ENCODE results near the gene ALDH5A1. TPM values are rescaled to one million over a fixed set of nuclear protein-coding genes. Genes with fewer than 3 reads are reported as not detected.
A peak's percentile ranks its signal among the peaks of the same experiment; 100 is the strongest.

The ALDH5A1 gene
- total RNA-seq, 1 donor from 2014 or later: 6.6 TPM

DNA sequence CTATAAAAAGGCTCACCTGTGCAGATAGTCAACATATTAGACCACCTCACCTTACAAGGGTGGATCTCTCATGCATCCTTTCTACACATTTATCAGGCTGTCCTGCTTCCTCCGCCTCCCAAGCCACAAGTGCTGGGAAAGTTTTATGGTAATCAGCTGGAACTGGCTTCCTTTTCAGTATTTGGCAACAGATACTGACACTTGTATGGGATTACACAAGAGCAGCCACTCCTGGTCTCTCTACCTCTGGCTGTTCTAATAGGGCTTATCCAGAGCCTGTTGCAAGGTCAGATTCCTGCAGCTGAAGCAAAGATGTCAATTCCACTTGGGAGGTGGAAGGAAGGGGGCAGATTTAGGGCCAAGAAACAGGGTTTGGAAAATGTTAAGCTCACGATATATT is 4.9 kb upstream of the ALDH5A1 start:
- TF ChIP-seq, protein P1, sequence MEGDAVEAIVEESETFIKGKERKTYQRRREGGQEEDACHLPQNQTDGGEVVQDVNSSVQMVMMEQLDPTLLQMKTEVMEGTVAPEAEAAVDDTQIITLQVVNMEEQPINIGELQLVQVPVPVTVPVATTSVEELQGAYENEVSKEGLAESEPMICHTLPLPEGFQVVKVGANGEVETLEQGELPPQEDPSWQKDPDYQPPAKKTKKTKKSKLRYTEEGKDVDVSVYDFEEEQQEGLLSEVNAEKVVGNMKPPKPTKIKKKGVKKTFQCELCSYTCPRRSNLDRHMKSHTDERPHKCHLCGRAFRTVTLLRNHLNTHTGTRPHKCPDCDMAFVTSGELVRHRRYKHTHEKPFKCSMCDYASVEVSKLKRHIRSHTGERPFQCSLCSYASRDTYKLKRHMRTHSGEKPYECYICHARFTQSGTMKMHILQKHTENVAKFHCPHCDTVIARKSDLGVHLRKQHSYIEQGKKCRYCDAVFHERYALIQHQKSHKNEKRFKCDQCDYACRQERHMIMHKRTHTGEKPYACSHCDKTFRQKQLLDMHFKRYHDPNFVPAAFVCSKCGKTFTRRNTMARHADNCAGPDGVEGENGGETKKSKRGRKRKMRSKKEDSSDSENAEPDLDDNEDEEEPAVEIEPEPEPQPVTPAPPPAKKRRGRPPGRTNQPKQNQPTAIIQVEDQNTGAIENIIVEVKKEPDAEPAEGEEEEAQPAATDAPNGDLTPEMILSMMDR (IDR thresholded peaks at IDR 0.05): no peak
- H3K9me3 Mint-ChIP-seq (ENCODE audit: unreplicated experiment): no peaks in the 10 kb centered on the region
- no peak for DNase-seq (ENCODE audit: extremely low spot score, unreplicated experiment)
- H3K27ac Mint-ChIP-seq (ENCODE audit: unreplicated experiment): no peak overlapping the region
- H3K27me3 Mint-ChIP-seq (ENCODE audit: unreplicated experiment): no peaks in the 10 kb centered on the region
- no peak overlapping the region for H3K4me3 Mint-ChIP-seq (ENCODE audit: unreplicated experiment)
- H3K4me1 Mint-ChIP-seq (ENCODE audit: unreplicated experiment): peaks cover 7% of the 10 kb centered on the region
- no peaks in the 10 kb centered on the region for H3K36me3 Mint-ChIP-seq (ENCODE audit: unreplicated experiment)

DNA sequence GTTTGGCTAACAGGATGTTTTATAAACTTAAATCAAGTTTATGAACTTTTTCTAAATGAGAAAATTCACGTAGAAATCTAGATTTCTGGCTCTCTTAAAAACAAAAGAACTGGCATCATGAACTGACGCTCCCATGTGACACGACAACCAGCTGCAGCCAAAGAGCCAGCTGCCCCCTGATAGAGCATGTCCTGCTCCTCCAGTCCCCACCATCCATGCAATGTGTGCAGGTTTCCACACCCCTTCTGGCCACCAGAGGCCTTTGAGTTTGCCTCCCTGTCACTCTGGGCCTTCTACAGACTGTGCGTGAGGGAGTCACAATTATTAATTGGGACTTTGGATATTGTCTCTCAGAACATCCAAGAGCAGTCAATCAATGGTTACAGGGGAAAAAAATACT is 3.8 kb upstream of the ALDH5A1 start:
- Mint-ChIP-seq H3K9me3 (ENCODE audit: unreplicated experiment) (no peaks in the 10 kb centered on the region), H3K4me1 (ENCODE audit: unreplicated experiment) (peaks cover 12% of the 10 kb centered on the region), H3K27me3 (ENCODE audit: unreplicated experiment) (no peaks in the 10 kb centered on the region), H3K36me3 (ENCODE audit: unreplicated experiment) (no peaks in the 10 kb centered on the region), H3K27ac (ENCODE audit: unreplicated experiment) (no peak overlapping the region), H3K4me3 (ENCODE audit: unreplicated experiment) (no peak overlapping the region)
- no peak for DNase-seq (ENCODE audit: extremely low spot score, unreplicated experiment)
- TF ChIP-seq, protein P1 (IDR thresholded peaks at IDR 0.05): no peak

DNA sequence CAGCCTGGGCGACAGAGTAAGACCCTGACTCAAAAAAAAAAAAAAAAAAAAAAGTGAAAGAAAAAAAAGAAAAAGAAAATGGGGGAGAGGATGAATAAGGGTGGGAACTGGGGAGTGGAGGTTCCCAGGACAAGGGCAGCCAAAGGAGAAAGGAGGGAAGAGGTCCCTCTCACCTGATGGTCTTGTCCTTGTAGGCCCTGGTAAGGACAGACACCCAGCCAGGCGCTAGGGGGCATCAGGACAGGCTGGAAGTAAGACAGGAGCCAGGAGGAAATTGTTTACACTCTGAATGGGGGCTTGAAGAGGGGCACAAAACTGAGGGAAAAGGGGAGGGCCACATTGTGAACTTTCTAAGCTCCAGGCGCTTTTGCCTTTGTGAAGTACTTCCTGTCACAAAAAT is 2.3 kb upstream of the ALDH5A1 start:
- Mint-ChIP-seq H3K4me3 (ENCODE audit: unreplicated experiment) (no peak overlapping the region), H3K27ac (ENCODE audit: unreplicated experiment) (no peak overlapping the region), H3K36me3 (ENCODE audit: unreplicated experiment) (peaks cover 4% of the 10 kb centered on the region), H3K4me1 (ENCODE audit: unreplicated experiment) (peaks cover 12% of the 10 kb centered on the region), H3K9me3 (ENCODE audit: unreplicated experiment) (no peaks in the 10 kb centered on the region), H3K27me3 (ENCODE audit: unreplicated experiment) (no peaks in the 10 kb centered on the region)
- DNase-seq (ENCODE audit: extremely low spot score, unreplicated experiment): no peak
- TF ChIP-seq, protein P1 (IDR thresholded peaks at IDR 0.05): peak; percentile 35

DNA sequence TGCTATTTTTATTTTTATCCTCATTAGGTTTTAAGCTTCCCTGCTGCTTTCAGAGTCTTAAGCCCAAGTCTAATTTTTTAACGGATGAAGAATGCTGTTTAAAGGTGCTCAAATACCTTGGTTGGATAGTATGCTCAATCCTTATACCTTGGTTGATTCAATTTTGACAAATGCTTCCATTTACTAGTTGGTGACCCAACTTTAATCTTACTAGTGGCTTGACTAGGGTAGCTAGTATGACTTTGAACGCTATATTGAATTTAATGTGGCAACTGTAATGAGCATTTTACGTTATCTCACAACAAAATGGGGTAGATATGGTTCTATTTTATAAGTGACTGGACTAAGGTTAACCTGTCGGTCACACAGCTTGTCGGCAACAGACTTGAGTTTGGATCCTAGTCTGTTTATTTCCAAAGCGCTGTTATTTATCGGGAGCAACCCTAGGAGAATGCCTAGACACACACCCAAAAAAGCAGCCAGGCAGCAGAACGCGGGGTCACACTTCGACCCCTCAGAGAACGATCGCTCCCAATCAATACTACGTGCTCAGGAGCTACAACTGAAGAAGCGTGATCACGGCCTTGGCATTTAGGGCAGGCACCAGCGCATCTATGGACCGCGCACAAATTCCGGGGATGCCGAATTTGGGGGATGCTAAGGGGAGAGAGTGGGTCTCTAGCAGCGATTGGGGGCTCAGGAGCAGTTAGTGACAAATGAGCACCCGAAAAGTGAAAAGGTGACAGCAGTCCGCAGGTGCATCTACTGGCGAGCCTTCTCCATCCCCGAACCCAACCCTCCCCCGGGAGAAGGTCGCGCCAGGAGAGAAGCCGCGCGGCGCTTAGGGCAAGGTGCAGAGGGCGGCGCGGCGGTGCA is 586 bp upstream of the ALDH5A1 start:
- Mint-ChIP-seq H3K27me3 (ENCODE audit: unreplicated experiment) (no peaks in the 10 kb centered on the region), H3K4me1 (ENCODE audit: unreplicated experiment) (peaks cover 12% of the 10 kb centered on the region), H3K27ac (ENCODE audit: unreplicated experiment) (no peak overlapping the region), H3K4me3 (ENCODE audit: unreplicated experiment) (peak overlapping the region; percentile 76), H3K36me3 (ENCODE audit: unreplicated experiment) (peaks cover 10% of the 10 kb centered on the region), H3K9me3 (ENCODE audit: unreplicated experiment) (no peaks in the 10 kb centered on the region)
- TF ChIP-seq, protein P1 (IDR thresholded peaks at IDR 0.05): no peak
- no peak for DNase-seq (ENCODE audit: extremely low spot score, unreplicated experiment)

DNA sequence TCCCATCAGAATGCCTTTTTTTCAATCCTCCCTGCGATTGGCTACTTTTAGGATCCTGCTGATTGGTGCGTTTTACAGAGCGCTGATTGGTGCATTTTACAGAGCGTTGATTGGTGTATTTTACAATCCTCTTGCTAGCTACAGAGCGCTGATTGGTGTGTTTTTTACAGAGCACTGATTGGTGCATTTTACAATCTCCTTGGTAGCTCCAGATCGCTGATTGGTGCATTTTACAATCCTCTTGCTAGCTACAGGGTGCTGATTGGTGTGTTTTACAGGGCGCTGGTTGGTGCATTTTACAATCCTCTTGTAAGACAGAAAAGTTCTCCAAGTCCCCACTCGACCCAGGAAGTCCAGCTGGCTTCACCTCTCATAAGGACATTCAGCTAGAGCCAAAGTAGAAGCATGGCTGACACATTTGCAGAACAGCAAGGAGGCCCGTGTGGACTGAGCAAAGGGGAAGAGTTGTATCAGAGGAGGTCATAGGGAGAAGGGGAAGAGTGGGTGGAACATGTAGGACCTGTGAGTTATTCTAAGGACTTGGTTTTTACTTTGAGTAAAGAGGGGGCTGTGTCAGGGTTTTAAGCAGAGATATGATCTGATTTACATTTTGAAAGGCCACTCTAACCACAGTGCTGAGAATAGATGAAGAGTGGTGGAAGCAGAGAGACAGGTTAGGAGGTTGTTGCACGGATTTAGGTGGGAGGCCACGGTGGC is 2.6 kb downstream of the ALDH5A1 start:
- no peak overlapping the region for H3K27ac Mint-ChIP-seq (ENCODE audit: unreplicated experiment)
- no peaks in the 10 kb centered on the region for H3K27me3 Mint-ChIP-seq (ENCODE audit: unreplicated experiment)

More for the DNA sequence above, 2.6 kb downstream of the ALDH5A1 start:
- Mint-ChIP-seq H3K9me3 (ENCODE audit: unreplicated experiment) (no peaks in the 10 kb centered on the region), H3K4me3 (ENCODE audit: unreplicated experiment) (no peak overlapping the region), H3K36me3 (ENCODE audit: unreplicated experiment) (peaks cover 10% of the 10 kb centered on the region), H3K4me1 (ENCODE audit: unreplicated experiment) (peaks cover 12% of the 10 kb centered on the region)
- DNase-seq (ENCODE audit: extremely low spot score, unreplicated experiment): peak; percentile 25
- TF ChIP-seq, protein P1 (IDR thresholded peaks at IDR 0.05): no peak
